Measurements from ENCODE around the gene TCP11. TPM values are rescaled to one million over a fixed set of nuclear protein-coding genes. Genes with fewer than 3 reads are reported as not detected.

The TCP11 gene
- total and polyA plus RNA-seq, 4 donors: 0.05 to 0.19 TPM; not detected in 2

DNA sequence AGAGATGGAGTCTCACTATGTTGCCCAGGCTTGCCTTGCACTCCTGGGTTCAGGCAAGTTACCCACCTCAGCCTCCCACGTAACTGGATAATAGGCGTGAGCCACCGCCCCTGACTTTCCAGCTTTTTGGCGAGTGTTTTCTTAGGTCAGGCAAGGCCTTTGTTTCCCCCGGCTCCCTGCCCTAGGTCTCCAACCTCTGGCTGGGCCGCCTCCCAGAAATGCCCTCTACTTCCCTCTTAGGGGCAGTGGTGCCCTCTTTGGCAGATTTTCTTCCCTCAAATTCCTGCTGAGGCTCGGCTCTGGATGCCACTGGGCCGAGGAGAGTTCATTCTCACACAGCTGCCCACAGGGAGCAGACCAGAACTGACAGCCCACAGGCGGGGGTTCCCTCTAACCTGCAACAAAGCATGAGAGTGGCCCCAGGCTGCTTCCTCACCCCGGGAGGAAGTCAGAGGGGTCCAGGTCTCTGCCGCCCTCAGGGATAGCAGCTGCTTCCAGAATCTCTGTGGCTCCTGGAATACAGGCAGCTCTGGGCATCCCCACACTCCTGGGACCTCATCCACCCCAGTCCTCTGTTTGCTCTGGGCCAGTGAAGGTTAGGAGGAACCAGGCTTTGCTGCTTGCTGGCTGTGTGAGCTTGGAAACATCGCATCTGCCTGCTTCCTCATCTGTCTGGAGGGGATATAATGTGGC is 56.5 kb downstream of the TCP11 start:
- TF ChIP-seq RAD21 (IDR thresholded peaks at IDR 0.05): no peak
- Histone ChIP-seq H3K27me3 (ENCODE audit: control insufficient read depth in 4 of 4, insufficient read depth in 4 of 4, low read length in 3 of 4) (no peaks in the 10 kb centered on the region), H3K4me3 (ENCODE audit: low read depth in 1 of 3, low read length in 3 of 3) (no peak overlapping the region), H3K27ac (ENCODE audit: low read depth in 1 of 2, low read length in 2 of 2) (no peak overlapping the region), H3K9ac (ENCODE audit: low read depth in 1 of 2, low read length in 2 of 2) (no peak overlapping the region), H3K36me3 (ENCODE audit: control insufficient read depth in 4 of 4, insufficient read depth in 3 of 4, low read depth in 1 of 4, low read length in 3 of 4) (peaks cover 7 to 46% (median 28%) of the 10 kb centered on the region in 4 donors), H3K9me3 (ENCODE audit: control insufficient read depth in 4 of 4, low read length in 3 of 4) (no peaks in the 10 kb centered on the region), H3K4me1 (ENCODE audit: control insufficient read depth in 4 of 4, insufficient read depth in 4 of 4, low read length in 3 of 4) (peaks cover 6 to 21% (median 13%) of the 10 kb centered on the region in 4 donors)
- 89% methylated on average over 12 of the region's 12 CpGs for WGBS
- peak; percentile 12 for DNase-seq (ENCODE audit: low spot score)

DNA sequence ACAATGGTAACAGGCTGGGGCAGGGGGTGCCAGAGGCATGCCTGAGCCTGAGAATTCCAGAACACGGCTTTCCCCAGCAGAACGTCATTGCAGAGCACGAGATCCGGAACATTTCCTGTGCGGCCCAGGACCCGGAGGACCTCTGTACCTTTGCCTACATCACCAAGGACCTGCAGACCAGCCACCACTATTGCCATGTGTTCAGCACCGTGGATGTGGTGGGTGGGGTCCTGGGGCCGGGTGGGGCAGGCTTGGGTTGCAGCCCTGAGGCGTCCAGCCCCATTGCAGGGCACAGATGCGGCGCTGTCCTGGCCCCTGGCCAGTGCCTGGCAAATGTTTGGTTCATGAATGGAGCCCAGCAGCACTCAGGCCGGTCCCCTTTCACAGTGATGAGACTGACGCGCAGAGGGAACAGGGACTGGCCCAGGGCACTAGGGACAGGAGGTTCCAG is 57.1 kb downstream of the TCP11 start:
- H3K36me3 ChIP-seq (ENCODE audit: control insufficient read depth in 4 of 4, insufficient read depth in 3 of 4, low read depth in 1 of 4, low read length in 3 of 4): peaks cover 12 to 48% (median 31%) of the 10 kb centered on the region in 4 donors
- 83% methylated on average over 14 of the region's 14 CpGs for WGBS

DNA sequence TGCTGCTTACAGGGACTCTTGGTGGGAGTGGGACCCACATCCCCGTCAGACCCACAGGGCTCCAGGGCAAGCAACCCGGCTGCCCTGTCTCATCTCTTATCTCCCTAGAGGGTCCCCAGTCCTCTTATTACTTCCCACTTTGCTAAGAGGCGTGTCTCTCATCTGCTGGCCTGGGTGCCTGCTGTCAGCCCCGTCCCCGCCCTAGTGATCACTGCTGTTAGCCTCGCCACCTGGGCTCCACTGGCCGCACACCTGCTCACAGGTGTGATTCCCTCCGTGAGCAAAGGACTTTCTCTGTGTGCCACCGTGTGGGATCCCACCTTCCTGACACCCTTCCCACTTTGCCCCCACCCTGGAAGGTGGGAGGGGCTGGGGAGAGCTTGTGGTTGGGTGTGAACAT is 57.6 kb downstream of the TCP11 start:
- TF ChIP-seq HNF4A (conservative IDR thresholded peaks at IDR 0.05) (no peak), JUND (IDR thresholded peaks at IDR 0.05) (no peak), RAD21 (IDR thresholded peaks at IDR 0.05) (no peak), GABPA (IDR thresholded peaks at IDR 0.05 in 1 of 2, conservative IDR thresholded peaks at IDR 0.05 in 1 of 2) (no peak), NR2F2 (IDR thresholded peaks at IDR 0.05) (no peak), YY1 (IDR thresholded peaks at IDR 0.05) (no peak), HNF4G (IDR thresholded peaks at IDR 0.05) (no peak), EGR1 (IDR thresholded peaks at IDR 0.05; ENCODE audit: low read depth in 2 of 2) (no peak), RXRA (IDR thresholded peaks at IDR 0.05) (no peak), FOXA2 (IDR thresholded peaks at IDR 0.05) (no peak)
- TF ChIP-seq, protein P1, sequence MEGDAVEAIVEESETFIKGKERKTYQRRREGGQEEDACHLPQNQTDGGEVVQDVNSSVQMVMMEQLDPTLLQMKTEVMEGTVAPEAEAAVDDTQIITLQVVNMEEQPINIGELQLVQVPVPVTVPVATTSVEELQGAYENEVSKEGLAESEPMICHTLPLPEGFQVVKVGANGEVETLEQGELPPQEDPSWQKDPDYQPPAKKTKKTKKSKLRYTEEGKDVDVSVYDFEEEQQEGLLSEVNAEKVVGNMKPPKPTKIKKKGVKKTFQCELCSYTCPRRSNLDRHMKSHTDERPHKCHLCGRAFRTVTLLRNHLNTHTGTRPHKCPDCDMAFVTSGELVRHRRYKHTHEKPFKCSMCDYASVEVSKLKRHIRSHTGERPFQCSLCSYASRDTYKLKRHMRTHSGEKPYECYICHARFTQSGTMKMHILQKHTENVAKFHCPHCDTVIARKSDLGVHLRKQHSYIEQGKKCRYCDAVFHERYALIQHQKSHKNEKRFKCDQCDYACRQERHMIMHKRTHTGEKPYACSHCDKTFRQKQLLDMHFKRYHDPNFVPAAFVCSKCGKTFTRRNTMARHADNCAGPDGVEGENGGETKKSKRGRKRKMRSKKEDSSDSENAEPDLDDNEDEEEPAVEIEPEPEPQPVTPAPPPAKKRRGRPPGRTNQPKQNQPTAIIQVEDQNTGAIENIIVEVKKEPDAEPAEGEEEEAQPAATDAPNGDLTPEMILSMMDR (IDR thresholded peaks at IDR 0.05; ENCODE audit: low read depth, low read length, missing input control): no peak
- TF ChIP-seq, protein P2, sequence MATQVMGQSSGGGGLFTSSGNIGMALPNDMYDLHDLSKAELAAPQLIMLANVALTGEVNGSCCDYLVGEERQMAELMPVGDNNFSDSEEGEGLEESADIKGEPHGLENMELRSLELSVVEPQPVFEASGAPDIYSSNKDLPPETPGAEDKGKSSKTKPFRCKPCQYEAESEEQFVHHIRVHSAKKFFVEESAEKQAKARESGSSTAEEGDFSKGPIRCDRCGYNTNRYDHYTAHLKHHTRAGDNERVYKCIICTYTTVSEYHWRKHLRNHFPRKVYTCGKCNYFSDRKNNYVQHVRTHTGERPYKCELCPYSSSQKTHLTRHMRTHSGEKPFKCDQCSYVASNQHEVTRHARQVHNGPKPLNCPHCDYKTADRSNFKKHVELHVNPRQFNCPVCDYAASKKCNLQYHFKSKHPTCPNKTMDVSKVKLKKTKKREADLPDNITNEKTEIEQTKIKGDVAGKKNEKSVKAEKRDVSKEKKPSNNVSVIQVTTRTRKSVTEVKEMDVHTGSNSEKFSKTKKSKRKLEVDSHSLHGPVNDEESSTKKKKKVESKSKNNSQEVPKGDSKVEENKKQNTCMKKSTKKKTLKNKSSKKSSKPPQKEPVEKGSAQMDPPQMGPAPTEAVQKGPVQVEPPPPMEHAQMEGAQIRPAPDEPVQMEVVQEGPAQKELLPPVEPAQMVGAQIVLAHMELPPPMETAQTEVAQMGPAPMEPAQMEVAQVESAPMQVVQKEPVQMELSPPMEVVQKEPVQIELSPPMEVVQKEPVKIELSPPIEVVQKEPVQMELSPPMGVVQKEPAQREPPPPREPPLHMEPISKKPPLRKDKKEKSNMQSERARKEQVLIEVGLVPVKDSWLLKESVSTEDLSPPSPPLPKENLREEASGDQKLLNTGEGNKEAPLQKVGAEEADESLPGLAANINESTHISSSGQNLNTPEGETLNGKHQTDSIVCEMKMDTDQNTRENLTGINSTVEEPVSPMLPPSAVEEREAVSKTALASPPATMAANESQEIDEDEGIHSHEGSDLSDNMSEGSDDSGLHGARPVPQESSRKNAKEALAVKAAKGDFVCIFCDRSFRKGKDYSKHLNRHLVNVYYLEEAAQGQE (IDR thresholded peaks at IDR 0.05): no peak
- TF ChIP-seq, protein P3, sequence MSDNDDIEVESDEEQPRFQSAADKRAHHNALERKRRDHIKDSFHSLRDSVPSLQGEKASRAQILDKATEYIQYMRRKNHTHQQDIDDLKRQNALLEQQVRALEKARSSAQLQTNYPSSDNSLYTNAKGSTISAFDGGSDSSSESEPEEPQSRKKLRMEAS (IDR thresholded peaks at IDR 0.05): no peak
- TF ChIP-seq, protein P4, sequence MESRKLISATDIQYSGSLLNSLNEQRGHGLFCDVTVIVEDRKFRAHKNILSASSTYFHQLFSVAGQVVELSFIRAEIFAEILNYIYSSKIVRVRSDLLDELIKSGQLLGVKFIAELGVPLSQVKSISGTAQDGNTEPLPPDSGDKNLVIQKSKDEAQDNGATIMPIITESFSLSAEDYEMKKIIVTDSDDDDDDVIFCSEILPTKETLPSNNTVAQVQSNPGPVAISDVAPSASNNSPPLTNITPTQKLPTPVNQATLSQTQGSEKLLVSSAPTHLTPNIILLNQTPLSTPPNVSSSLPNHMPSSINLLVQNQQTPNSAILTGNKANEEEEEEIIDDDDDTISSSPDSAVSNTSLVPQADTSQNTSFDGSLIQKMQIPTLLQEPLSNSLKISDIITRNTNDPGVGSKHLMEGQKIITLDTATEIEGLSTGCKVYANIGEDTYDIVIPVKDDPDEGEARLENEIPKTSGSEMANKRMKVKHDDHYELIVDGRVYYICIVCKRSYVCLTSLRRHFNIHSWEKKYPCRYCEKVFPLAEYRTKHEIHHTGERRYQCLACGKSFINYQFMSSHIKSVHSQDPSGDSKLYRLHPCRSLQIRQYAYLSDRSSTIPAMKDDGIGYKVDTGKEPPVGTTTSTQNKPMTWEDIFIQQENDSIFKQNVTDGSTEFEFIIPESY (IDR thresholded peaks at IDR 0.05): no peak
- Histone ChIP-seq H3K36me3 (ENCODE audit: control insufficient read depth in 4 of 4, insufficient read depth in 3 of 4, low read depth in 1 of 4, low read length in 3 of 4) (peaks cover 12 to 53% (median 31%) of the 10 kb centered on the region in 4 donors), H3K27ac (ENCODE audit: low read depth in 1 of 2, low read length in 2 of 2) (no peak overlapping the region), H3K9ac (ENCODE audit: low read depth in 1 of 2, low read length in 2 of 2) (no peak overlapping the region), H3K9me3 (ENCODE audit: control insufficient read depth in 4 of 4, low read length in 3 of 4) (no peaks in the 10 kb centered on the region), H3K4me3 (ENCODE audit: low read depth in 1 of 3, low read length in 3 of 3) (no peak overlapping the region), H3K4me1 (ENCODE audit: control insufficient read depth in 4 of 4, insufficient read depth in 4 of 4, low read length in 3 of 4) (peaks cover 2 to 9% (median 6%) of the 10 kb centered on the region in 4 donors), H3K27me3 (ENCODE audit: control insufficient read depth in 4 of 4, insufficient read depth in 4 of 4, low read length in 3 of 4) (no peaks in the 10 kb centered on the region)
- no peak for DNase-seq (ENCODE audit: low spot score)
- WGBS: 91% methylated on average over 9 of the region's 9 CpGs

More for the DNA sequence above, 57.1 kb downstream of the TCP11 start:
- no peak for TF ChIP-seq GABPA (IDR thresholded peaks at IDR 0.05 in 1 of 2, conservative IDR thresholded peaks at IDR 0.05 in 1 of 2)
- no peak for TF ChIP-seq SP1 (IDR thresholded peaks at IDR 0.05)
- TF ChIP-seq, protein P1 (IDR thresholded peaks at IDR 0.05; ENCODE audit: low read depth, low read length, missing input control): no peak
- TF ChIP-seq FOXA1 (IDR thresholded peaks at IDR 0.05): no peak
- TF ChIP-seq NR2F2 (IDR thresholded peaks at IDR 0.05): no peak
- no peak for TF ChIP-seq HNF4G (IDR thresholded peaks at IDR 0.05)
- TF ChIP-seq YY1 (IDR thresholded peaks at IDR 0.05): no peak
- H3K4me1 ChIP-seq (ENCODE audit: control insufficient read depth in 4 of 4, insufficient read depth in 4 of 4, low read length in 3 of 4): peaks cover 5 to 15% (median 10%) of the 10 kb centered on the region in 4 donors
- H3K9ac ChIP-seq (ENCODE audit: low read depth in 1 of 2, low read length in 2 of 2): no peak overlapping the region
- H3K9me3 ChIP-seq (ENCODE audit: control insufficient read depth in 4 of 4, low read length in 3 of 4): no peaks in the 10 kb centered on the region
- DNase-seq (ENCODE audit: low spot score): peak; percentile 27
- H3K27ac ChIP-seq (ENCODE audit: low read depth in 1 of 2, low read length in 2 of 2): no peak overlapping the region
- no peak overlapping the region for H3K4me3 ChIP-seq (ENCODE audit: low read depth in 1 of 3, low read length in 3 of 3)
- H3K27me3 ChIP-seq (ENCODE audit: control insufficient read depth in 4 of 4, insufficient read depth in 4 of 4, low read length in 3 of 4): no peaks in the 10 kb centered on the region
